ENCODE measurements around the gene LRCH4.

The LRCH4 gene

GRCh38 chr7:100575746-100576383 lies 10.1 kb downstream of the LRCH4 start:
- no peak overlapping the region for H3K4me3 ChIP-seq (ENCODE audit: low read depth, low read length)
- DNase-seq (ENCODE audit: low read depth), result no peak
- no peak for TF ChIP-seq CTCF (IDR thresholded peaks at IDR 0.05; ENCODE audit: insufficient read depth, low read depth, low read length, missing control alignments)

GRCh38 chr7:100575206-100575631 lies 10.7 kb downstream of the LRCH4 start:
- DNase-seq (ENCODE audit: low read depth), result no peak
- no peak for TF ChIP-seq CTCF (IDR thresholded peaks at IDR 0.05; ENCODE audit: insufficient read depth, low read depth, low read length, missing control alignments)
- H3K4me3 ChIP-seq (ENCODE audit: low read depth, low read length), result no peak overlapping the region

DNA sequence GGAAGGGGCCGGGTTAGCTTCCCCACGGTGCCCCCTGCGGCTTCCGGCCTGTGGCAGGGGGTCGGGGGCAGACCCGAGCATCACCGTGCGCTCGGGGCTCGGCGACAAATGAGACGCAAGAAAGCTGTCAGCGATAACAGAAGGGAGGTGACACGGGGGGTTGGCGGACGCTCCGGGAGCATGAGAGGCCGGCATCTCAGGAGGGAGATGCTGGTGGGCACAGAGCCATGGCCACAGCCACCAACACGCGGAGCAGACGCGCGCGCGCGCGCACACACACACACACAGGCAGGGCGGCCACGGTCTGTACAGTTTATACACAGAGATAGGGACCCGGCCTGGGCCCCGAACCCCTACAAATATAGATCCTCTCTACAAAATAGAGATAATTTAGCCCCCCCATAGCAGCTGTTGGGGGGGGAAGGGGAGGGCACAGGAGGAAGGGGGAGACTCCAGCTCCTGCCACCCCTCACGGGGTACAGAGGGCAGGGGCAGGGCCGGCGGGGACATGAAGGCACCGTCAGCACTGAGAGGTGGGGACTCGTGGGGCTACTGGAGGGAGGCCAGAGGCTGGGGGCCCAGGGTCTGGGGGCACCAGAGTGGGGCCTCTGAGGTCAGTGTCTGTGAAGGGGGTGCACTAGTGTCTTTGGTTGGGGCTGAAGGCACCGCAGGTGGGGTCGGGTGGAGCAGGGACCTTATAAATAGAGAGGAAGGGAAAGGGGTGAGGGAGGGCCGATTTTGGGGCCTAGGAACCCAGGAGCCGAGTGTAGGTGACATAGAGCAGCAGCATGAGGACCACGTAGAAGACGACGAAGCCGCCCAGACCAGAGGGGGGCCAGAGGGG lies 11.3 kb downstream of the LRCH4 start:
- no peak for DNase-seq (ENCODE audit: low read depth)
- no peak for TF ChIP-seq CTCF (IDR thresholded peaks at IDR 0.05; ENCODE audit: insufficient read depth, low read depth, low read length, missing control alignments)
- H3K4me3 ChIP-seq (ENCODE audit: low read depth, low read length), result no peak overlapping the region

GRCh38 chr7:100573691-100574361 lies 12.1 kb downstream of the LRCH4 start, which contains the start of gene SAP25:
TSS of gene SAP25 (minus strand) at chr7:100573900. CDS start at chr7:100573742, 158 bp downstream.
- H3K4me3 ChIP-seq (ENCODE audit: low read depth, low read length), result no peak within 1 kb of the TSS
- TF ChIP-seq CTCF (IDR thresholded peaks at IDR 0.05; ENCODE audit: insufficient read depth, low read depth, low read length, missing control alignments), result no peak
- DNase-seq (ENCODE audit: low read depth), result no peak

- no peak for DNase-seq (ENCODE audit: low read depth)
- no peak overlapping the region for H3K4me3 ChIP-seq (ENCODE audit: low read depth, low read length)
- no peak for TF ChIP-seq CTCF (IDR thresholded peaks at IDR 0.05; ENCODE audit: insufficient read depth, low read depth, low read length, missing control alignments)
Measured at GRCh38 chr7:100572949-100573675, 12.8 kb downstream of the LRCH4 start.

- H3K4me3 ChIP-seq (ENCODE audit: low read depth, low read length), result no peak overlapping the region
- no peak for DNase-seq (ENCODE audit: low read depth)
- TF ChIP-seq CTCF (IDR thresholded peaks at IDR 0.05; ENCODE audit: insufficient read depth, low read depth, low read length, missing control alignments), result no peak
Measured at GRCh38 chr7:100572281-100572948, 13.5 kb downstream of the LRCH4 start.

All from GM12865 (cell line).